Neural progenitor cell (in vitro differentiated cells): ENCODE results near the gene MGMT. TPM values are rescaled to one million over a fixed set of nuclear protein-coding genes. Genes with fewer than 3 reads are reported as not detected.

Source experiments
- DNase-seq: peaks from one replicate; pipeline ENCODE4 v3.0.0-alpha.2; 2016; ENCODE audit warnings: low spot score
- H2AFZ ChIP-seq: fragments of 200-600 bp; sonication (generic); replicated peaks from 2 replicates; pipeline ENCODE4 v1.6.1; 2016; ENCODE audit warnings: antibody characterized with exemption
- H3F3A ChIP-seq: fragments of 200-600 bp; sonication (generic); 2 replicates; pipeline ENCODE4 v1.6.1; 2016; ENCODE audit warnings: antibody characterized with exemption, low read depth
- H3K27ac ChIP-seq: fragments of 200-600 bp; sonication (generic); 2 replicates; pipeline ENCODE4 v1.5.1; 2016; ENCODE audit warnings: mild to moderate bottlenecking
- H3K27me3 ChIP-seq: fragments of 200-600 bp; sonication (generic); 2 replicates; pipeline ENCODE4 v1.6.1; 2016; ENCODE audit warnings: mild to moderate bottlenecking, moderate library complexity
- H3K36me3 ChIP-seq: fragments of 200-600 bp; sonication (generic); 2 replicates; pipeline ENCODE4 v1.5.1; 2016
- H3K4me1 ChIP-seq: fragments of 200-600 bp; sonication (generic); 2 replicates; pipeline ENCODE4 v1.6.1; 2016; ENCODE audit warnings: mixed run types
- H3K4me2 ChIP-seq: fragments of 200-600 bp; sonication (generic); 2 replicates; pipeline ENCODE4 v1.6.1; 2016
- H3K4me3 ChIP-seq: fragments of 200-600 bp; sonication (generic); 2 replicates; pipeline ENCODE4 v1.5.1; 2016
- H3K79me2 ChIP-seq: fragments of 200-600 bp; sonication (generic); 2 replicates; pipeline ENCODE4 v1.6.1; 2016; ENCODE audit warnings: low read depth
- H3K9ac ChIP-seq: fragments of 200-600 bp; sonication (generic); 2 replicates; pipeline ENCODE4 v1.6.1; 2016
- H3K9me3 ChIP-seq: fragments of 200-600 bp; sonication (generic); 2 replicates; pipeline ENCODE4 v1.5.1; 2016; ENCODE audit warnings: low read depth
- H4K20me1 ChIP-seq: fragments of 200-600 bp; sonication (generic); 2 replicates; pipeline ENCODE4 v1.6.1; 2016; ENCODE audit warnings: low read depth
- H3K27ac Mint-ChIP-seq: 3 replicates; pipeline ENCODE4 v1.8.0; 2021; ENCODE audit warnings: mixed read lengths
- H3K27me3 Mint-ChIP-seq: 2 replicates; pipeline ENCODE4 v1.8.0; 2022; ENCODE audit warnings: low read depth, mild to moderate bottlenecking, inconsistent platforms, moderate library complexity, mixed read lengths; ENCODE audit not compliant: insufficient read depth
- H3K36me3 Mint-ChIP-seq: 3 replicates; pipeline ENCODE4 v1.8.0; 2021; ENCODE audit warnings: mixed read lengths
- H3K4me1 Mint-ChIP-seq: 3 replicates; pipeline ENCODE4 v1.8.0; 2021; ENCODE audit warnings: mixed read lengths
- H3K4me3 Mint-ChIP-seq: 3 replicates; pipeline ENCODE4 v1.8.0; 2021; ENCODE audit warnings: mild to moderate bottlenecking, moderate library complexity, mixed read lengths
- H3K9me3 Mint-ChIP-seq: 3 replicates; pipeline ENCODE4 v1.8.0; 2020; ENCODE audit warnings: mixed read lengths
- CTCF ChIP-seq: fragments of 200-600 bp; sonication (generic); IDR thresholded peaks from 2 replicates; pipeline ENCODE4 v1.5.1; 2017; ENCODE audit warnings: antibody characterized with exemption, mild to moderate bottlenecking
- EZH2 ChIP-seq: fragments of 200-600 bp; sonication (generic); IDR thresholded peaks from 2 replicates; pipeline ENCODE4 v1.6.1; 2017; ENCODE audit warnings: antibody characterized with exemption, mild to moderate bottlenecking, moderate library complexity
- EZH2phosphoT487 ChIP-seq: fragments of 200-600 bp; sonication (generic); IDR thresholded peaks from 2 replicates; pipeline ENCODE4 v1.6.1; 2017; ENCODE audit warnings: antibody characterized with exemption
- total RNA-seq: library from RNA; depleted of rRNA; stranded (reverse); fragments of >200 nt; gene quantifications from 2 replicates; pipeline ENCODE4 v1.2.3, GENCODE V29; 2015; ENCODE audit warnings: low replicate concordance

The MGMT gene
- total RNA-seq, 1 donor from 2014 or later, result 17.5 TPM

DNA sequence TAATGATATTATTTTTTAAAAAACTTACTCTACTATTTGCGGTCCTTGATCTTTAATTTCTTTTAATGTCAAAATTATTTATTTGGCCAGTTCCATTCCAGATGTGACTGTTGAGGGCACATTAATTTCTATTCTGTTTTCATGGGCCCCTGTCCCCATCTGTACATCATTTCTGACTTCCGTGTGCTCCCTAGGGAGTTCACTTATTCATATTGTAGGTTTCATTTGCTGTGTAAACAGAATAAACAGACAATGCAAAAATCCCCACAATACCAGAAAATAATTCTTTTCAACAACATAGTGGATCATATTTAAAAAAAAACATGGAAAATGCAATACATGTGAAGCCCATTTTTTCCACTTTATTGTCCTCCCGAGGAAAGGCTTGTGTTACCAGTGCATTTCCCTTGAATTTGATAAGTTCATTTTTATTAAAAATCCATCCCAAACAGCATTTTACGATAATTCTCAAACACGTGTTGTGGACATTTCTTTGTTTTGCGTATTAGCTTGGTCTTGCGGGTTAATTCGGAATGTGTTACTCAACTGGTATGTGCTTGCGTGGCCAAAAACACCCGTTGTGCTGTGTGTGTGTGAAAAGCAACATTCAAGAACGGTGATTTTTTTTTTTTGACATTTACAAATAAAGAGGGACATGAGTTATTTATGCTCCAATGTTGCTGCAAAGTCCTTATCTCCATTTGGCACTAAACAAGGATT is 138.4 kb downstream of the MGMT start:
- Histone ChIP-seq H3K79me2 (no peaks in the 10 kb centered on the region), H4K20me1 (no peaks in the 10 kb centered on the region), H3K4me3 (no peak overlapping the region), H2AFZ (no peak overlapping the region), H3K27ac (no peak overlapping the region), H3K9ac (no peak overlapping the region), H3F3A (no peaks in the 10 kb centered on the region), H3K36me3 (no peaks in the 10 kb centered on the region), H3K27me3 (no peaks in the 10 kb centered on the region), H3K4me1 (peaks cover 16% of the 10 kb centered on the region), H3K4me2 (no peak overlapping the region), H3K9me3 (no peaks in the 10 kb centered on the region)
- DNase-seq, result no peak
- Mint-ChIP-seq H3K9me3 (no peaks in the 10 kb centered on the region), H3K36me3 (no peaks in the 10 kb centered on the region), H3K27ac (no peak overlapping the region), H3K4me1 (peaks cover 26% of the 10 kb centered on the region), H3K27me3 (no peaks in the 10 kb centered on the region), H3K4me3 (no peak overlapping the region)
- TF ChIP-seq EZH2 (no peak), CTCF (no peak), EZH2phosphoT487 (no peak)

GRCh38 chr10:129605986-129606518 is 139.0 kb downstream of the MGMT start:
- TF ChIP-seq EZH2phosphoT487 (no peak), EZH2 (no peak)
- H3K27ac Mint-ChIP-seq, result no peak overlapping the region
- peaks cover 16% of the 10 kb centered on the region for H3K4me1 ChIP-seq
- no peaks in the 10 kb centered on the region for H3K9me3 ChIP-seq
- H3K4me2 ChIP-seq, result no peak overlapping the region
- H3K4me3 Mint-ChIP-seq, result no peak overlapping the region
- DNase-seq, result no peak
- no peak overlapping the region for H3K27ac ChIP-seq
- H3K9ac ChIP-seq, result no peak overlapping the region
- H3K27me3 Mint-ChIP-seq, result no peaks in the 10 kb centered on the region
- H3K36me3 ChIP-seq, result no peaks in the 10 kb centered on the region
- H3K27me3 ChIP-seq, result no peaks in the 10 kb centered on the region
- no peaks in the 10 kb centered on the region for H3K79me2 ChIP-seq
- no peaks in the 10 kb centered on the region for H4K20me1 ChIP-seq
- H2AFZ ChIP-seq, result no peak overlapping the region
- peaks cover under 1% of the 10 kb centered on the region for H3K9me3 Mint-ChIP-seq
- peaks cover 26% of the 10 kb centered on the region for H3K4me1 Mint-ChIP-seq
- no peak overlapping the region for H3K4me3 ChIP-seq
- no peaks in the 10 kb centered on the region for H3K36me3 Mint-ChIP-seq
- H3F3A ChIP-seq, result no peaks in the 10 kb centered on the region

- Mint-ChIP-seq H3K4me3 (no peak overlapping the region), H3K27me3 (no peaks in the 10 kb centered on the region), H3K9me3 (peaks cover 2% of the 10 kb centered on the region), H3K4me1 (peaks cover 18% of the 10 kb centered on the region), H3K27ac (no peak overlapping the region), H3K36me3 (no peaks in the 10 kb centered on the region)
- no peak overlapping the region for H3K9ac ChIP-seq
- no peaks in the 10 kb centered on the region for H3K36me3 ChIP-seq
- no peak overlapping the region for H3K4me3 ChIP-seq
- peaks cover 14% of the 10 kb centered on the region for H3K4me1 ChIP-seq
- H2AFZ ChIP-seq, result no peak overlapping the region
- H3K27me3 ChIP-seq, result no peaks in the 10 kb centered on the region
- no peak overlapping the region for H3K4me2 ChIP-seq
- no peaks in the 10 kb centered on the region for H3F3A ChIP-seq
- H4K20me1 ChIP-seq, result no peaks in the 10 kb centered on the region
- no peak for TF ChIP-seq CTCF
- no peak for TF ChIP-seq EZH2
- no peak for TF ChIP-seq EZH2phosphoT487
- no peak for DNase-seq
- H3K27ac ChIP-seq, result no peak overlapping the region
- no peaks in the 10 kb centered on the region for H3K79me2 ChIP-seq
- no peaks in the 10 kb centered on the region for H3K9me3 ChIP-seq
Measured at GRCh38 chr10:129607607-129608109, 140.6 kb downstream of the MGMT start.

DNA sequence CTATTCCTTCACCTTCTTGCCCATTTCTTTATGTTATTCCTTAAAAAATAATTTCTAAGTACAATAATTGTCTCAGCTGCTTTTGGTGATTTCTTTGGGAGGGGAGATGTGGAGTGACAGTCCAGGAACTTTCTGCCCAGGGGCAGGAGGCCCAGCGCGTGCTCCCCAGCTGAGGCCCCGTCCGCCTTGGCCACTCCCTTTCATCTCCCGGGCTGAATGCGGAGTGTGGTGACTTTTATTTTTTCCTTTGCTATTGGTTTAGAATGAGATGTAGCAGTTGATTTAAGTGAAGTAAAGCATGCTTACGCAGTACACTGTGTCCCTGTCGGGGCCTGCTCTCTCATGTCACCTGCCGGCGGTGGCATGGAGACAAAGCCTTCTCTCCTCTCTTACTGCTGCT is 141.6 kb downstream of the MGMT start:
- Mint-ChIP-seq H3K4me3 (no peak overlapping the region), H3K4me1 (peaks cover 18% of the 10 kb centered on the region), H3K9me3 (peaks cover 2% of the 10 kb centered on the region), H3K36me3 (no peaks in the 10 kb centered on the region), H3K27me3 (no peaks in the 10 kb centered on the region), H3K27ac (no peak overlapping the region)
- DNase-seq, result no peak
- H3K36me3 ChIP-seq, result no peaks in the 10 kb centered on the region
- H2AFZ ChIP-seq, result no peak overlapping the region
- H3F3A ChIP-seq, result no peaks in the 10 kb centered on the region
- H3K4me2 ChIP-seq, result no peak overlapping the region
- no peaks in the 10 kb centered on the region for H4K20me1 ChIP-seq
- H3K9me3 ChIP-seq, result no peaks in the 10 kb centered on the region
- H3K27ac ChIP-seq, result no peak overlapping the region
- H3K27me3 ChIP-seq, result no peaks in the 10 kb centered on the region
- peaks cover 9% of the 10 kb centered on the region for H3K4me1 ChIP-seq
- H3K4me3 ChIP-seq, result no peak overlapping the region
- no peak overlapping the region for H3K9ac ChIP-seq
- H3K79me2 ChIP-seq, result no peaks in the 10 kb centered on the region
- TF ChIP-seq EZH2phosphoT487 (no peak), EZH2 (no peak), CTCF (no peak)
